Activated T-cell treated with anti-CD3 and anti-CD28 coated beads, Interleukin-2, amount 50 U/mL, for 24 hours (primary cell): Measurements from ENCODE around the gene HMCN2.
A peak's percentile ranks its signal among the peaks of the same experiment; 100 is the strongest.
"Not testable (repeated sequence)": the region's sequence is repeated elsewhere in the genome, so short reads cannot be mapped to it uniquely, and the experiment has no call there.

Source experiments
- DNase-seq: peaks from one replicate; pipeline ENCODE4 v3.0.0-alpha.2; 2020
- H3K27ac Mint-ChIP-seq: 2 replicates; pipeline ENCODE4 v1.8.0; 2020; ENCODE audit warnings: mild to moderate bottlenecking, mixed read lengths
- H3K27me3 Mint-ChIP-seq: 2 replicates; pipeline ENCODE4 v1.8.0; 2020; ENCODE audit warnings: mixed read lengths
- H3K36me3 Mint-ChIP-seq: 2 replicates; pipeline ENCODE4 v1.8.0; 2020; ENCODE audit warnings: low read depth, mixed read lengths
- H3K4me1 Mint-ChIP-seq: 2 replicates; pipeline ENCODE4 v1.8.0; 2020; ENCODE audit warnings: low read depth, mixed read lengths
- H3K4me3 Mint-ChIP-seq: 2 replicates; pipeline ENCODE4 v1.8.0; 2020; ENCODE audit warnings: mild to moderate bottlenecking, moderate library complexity, mixed read lengths
- H3K9me3 Mint-ChIP-seq: 2 replicates; pipeline ENCODE4 v1.8.0; 2020; ENCODE audit warnings: mixed read lengths

HMCN2 gene

GRCh38 chr9:130430734-130431535 lies 165.4 kb downstream of the HMCN2 start:
- Mint-ChIP-seq H3K9me3 (no peaks in the 10 kb centered on the region), H3K4me3 (no peak overlapping the region), H3K36me3 (no peaks in the 10 kb centered on the region), H3K27ac (no peak overlapping the region), H3K27me3 (peaks cover 47% of the 10 kb centered on the region), H3K4me1 (peaks cover 9% of the 10 kb centered on the region)
- DNase-seq, result no peak

DNA sequence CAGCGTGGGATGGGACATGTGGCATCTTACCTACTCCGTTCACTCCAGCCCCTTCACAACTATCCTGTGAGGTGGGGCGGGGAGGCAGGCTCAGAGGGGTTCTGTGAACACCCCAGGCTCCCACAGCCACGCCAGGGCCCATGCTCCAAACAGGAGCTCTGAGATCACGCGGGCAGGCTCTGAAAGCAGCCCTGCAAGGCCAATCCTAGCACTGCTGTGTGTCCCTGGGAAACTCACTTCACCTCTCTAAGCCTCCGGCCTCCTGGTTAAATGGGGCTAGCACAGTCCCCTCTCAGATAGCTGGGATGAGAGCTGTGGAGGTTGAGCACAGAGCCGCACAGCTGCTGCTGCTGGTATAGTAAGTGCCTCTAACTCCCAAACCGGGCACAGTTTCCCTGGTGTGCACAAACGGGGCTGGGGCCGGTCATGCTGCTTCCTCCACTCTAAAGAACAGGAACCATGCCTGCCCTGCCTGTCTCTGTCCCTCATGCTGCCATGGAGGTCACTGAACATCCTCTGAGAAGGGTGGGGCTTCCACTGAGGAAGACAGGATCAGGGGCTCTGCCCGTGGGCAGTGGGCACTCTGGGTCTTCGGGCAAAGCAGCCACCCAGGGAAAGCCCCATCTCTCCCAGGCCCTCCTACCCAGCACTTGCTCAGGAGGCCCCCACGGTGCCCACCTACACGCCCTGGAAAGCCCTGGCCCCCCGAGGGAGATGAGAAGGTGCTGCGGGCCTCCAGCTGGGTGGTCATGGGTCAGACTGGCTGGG lies 166.2 kb downstream of the HMCN2 start:
- Mint-ChIP-seq H3K4me3 (no peak overlapping the region), H3K36me3 (no peaks in the 10 kb centered on the region), H3K27me3 (peaks cover 54% of the 10 kb centered on the region), H3K4me1 (peaks cover 9% of the 10 kb centered on the region), H3K27ac (no peak overlapping the region), H3K9me3 (no peaks in the 10 kb centered on the region)
- no peak for DNase-seq

GRCh38 chr9:130432362-130432761 lies 166.8 kb downstream of the HMCN2 start:
- Mint-ChIP-seq H3K27me3 (peaks cover 61% of the 10 kb centered on the region), H3K36me3 (no peaks in the 10 kb centered on the region), H3K27ac (no peak overlapping the region), H3K4me3 (no peak overlapping the region), H3K9me3 (no peaks in the 10 kb centered on the region), H3K4me1 (peaks cover 9% of the 10 kb centered on the region)
- DNase-seq, result no peak

GRCh38 chr9:130432796-130433167 lies 167.2 kb downstream of the HMCN2 start:
- peaks cover 63% of the 10 kb centered on the region for H3K27me3 Mint-ChIP-seq
- no peaks in the 10 kb centered on the region for H3K36me3 Mint-ChIP-seq
- no peak overlapping the region for H3K4me3 Mint-ChIP-seq
- no peaks in the 10 kb centered on the region for H3K9me3 Mint-ChIP-seq
- no peak overlapping the region for H3K27ac Mint-ChIP-seq
- DNase-seq, result no peak
- peaks cover 9% of the 10 kb centered on the region for H3K4me1 Mint-ChIP-seq

GRCh38 chr9:130433168-130433946 lies 167.8 kb downstream of the HMCN2 start:
- Mint-ChIP-seq H3K27me3 (peaks cover 66% of the 10 kb centered on the region), H3K4me1 (peaks cover 9% of the 10 kb centered on the region), H3K4me3 (no peak overlapping the region), H3K27ac (no peak overlapping the region), H3K9me3 (no peaks in the 10 kb centered on the region), H3K36me3 (no peaks in the 10 kb centered on the region)
- peak; percentile 64 for DNase-seq

GRCh38 chr9:130433947-130434262 lies 168.3 kb downstream of the HMCN2 start:
- DNase-seq, result no peak
- no peaks in the 10 kb centered on the region for H3K36me3 Mint-ChIP-seq
- peaks cover 69% of the 10 kb centered on the region for H3K27me3 Mint-ChIP-seq
- no peaks in the 10 kb centered on the region for H3K9me3 Mint-ChIP-seq
- peaks cover 9% of the 10 kb centered on the region for H3K4me1 Mint-ChIP-seq
- H3K4me3 Mint-ChIP-seq, result no peak overlapping the region
- no peak overlapping the region for H3K27ac Mint-ChIP-seq

- not testable (repeated sequence) for H3K36me3 Mint-ChIP-seq, H3K4me3 Mint-ChIP-seq, DNase-seq, H3K27ac Mint-ChIP-seq, H3K4me1 Mint-ChIP-seq, H3K9me3 Mint-ChIP-seq
- H3K27me3 Mint-ChIP-seq, result peaks cover 71% of the 10 kb centered on the region
Measured at GRCh38 chr9:130434656-130435055, 169.1 kb downstream of the HMCN2 start.

DNA sequence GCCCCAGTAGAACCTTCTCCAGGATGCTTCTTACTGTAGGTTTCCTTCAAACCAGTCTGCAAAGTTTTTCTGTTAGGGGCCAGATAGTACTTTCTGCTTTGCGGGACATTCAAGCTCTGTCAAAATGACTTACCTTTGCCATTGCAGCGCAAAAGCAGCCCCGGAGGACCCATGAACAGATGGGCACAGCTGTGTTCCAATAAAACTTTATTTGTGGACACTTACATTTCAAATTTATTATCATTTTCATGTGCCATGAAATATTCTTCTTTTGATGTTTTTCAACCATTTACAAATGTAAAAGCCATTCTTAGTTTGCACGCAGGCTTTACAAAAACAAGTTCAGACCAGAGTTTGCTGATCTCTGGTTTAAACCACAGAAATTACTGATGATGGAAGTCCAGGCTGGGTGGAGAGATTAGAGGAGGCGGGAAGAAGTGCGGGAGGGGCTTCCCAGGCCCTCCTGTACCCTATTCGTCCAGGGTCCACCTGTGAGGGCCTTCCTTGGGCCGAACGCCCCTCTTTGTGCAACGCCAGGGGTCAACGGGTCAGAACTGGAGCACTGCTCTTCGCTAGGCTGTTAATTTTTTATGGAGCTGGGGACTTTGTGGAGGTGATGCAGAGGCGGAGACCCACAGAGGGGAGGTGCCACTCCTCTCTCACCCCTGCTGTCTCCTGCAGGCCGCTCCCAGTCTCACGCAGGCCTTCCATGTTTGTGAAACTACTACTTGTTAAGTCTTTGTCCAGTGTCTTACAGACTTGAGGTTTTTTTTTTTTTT lies 171.6 kb downstream of the HMCN2 start:
- H3K4me1 Mint-ChIP-seq, result peaks cover 9% of the 10 kb centered on the region
- H3K27ac Mint-ChIP-seq, result no peak overlapping the region
- no peak overlapping the region for H3K4me3 Mint-ChIP-seq

GRCh38 chr9:130438382-130438981 lies 172.9 kb downstream of the HMCN2 start:
- Mint-ChIP-seq H3K27me3 (peaks cover 56% of the 10 kb centered on the region), H3K27ac (no peak overlapping the region), H3K4me1 (peaks cover 1% of the 10 kb centered on the region), H3K9me3 (peaks cover 12% of the 10 kb centered on the region), H3K36me3 (no peaks in the 10 kb centered on the region), H3K4me3 (no peak overlapping the region)
- no peak for DNase-seq

More for the DNA sequence above, 171.6 kb downstream of the HMCN2 start:
- no peak for DNase-seq
- Mint-ChIP-seq H3K36me3 (no peaks in the 10 kb centered on the region), H3K27me3 (peaks cover 61% of the 10 kb centered on the region), H3K9me3 (peaks cover 12% of the 10 kb centered on the region)

DNA sequence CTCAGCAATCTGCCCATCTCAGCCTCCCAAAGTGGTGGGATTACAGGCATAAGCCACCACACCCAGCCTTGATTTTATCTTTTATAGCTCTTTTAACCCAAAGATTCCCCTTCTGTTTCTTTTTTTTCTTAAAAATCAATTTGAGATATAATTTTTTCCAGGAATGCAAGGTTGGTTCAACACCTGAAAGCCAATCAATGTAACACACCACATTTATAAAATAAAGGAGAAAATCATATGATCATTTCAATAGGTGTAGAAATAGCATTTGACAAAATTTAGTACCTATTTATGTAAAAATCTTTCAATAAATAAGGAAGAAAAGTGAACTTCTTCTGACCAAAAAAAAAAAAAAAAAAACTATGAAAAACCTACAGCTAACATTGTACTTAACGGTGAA lies 175.5 kb downstream of the HMCN2 start:
- DNase-seq, result no peak
- Mint-ChIP-seq H3K4me3 (no peak overlapping the region), H3K27me3 (peaks cover 49% of the 10 kb centered on the region), H3K4me1 (no peaks in the 10 kb centered on the region), H3K9me3 (peaks cover 12% of the 10 kb centered on the region), H3K27ac (no peak overlapping the region), H3K36me3 (no peaks in the 10 kb centered on the region)

GRCh38 chr9:130442746-130443455 lies 177.3 kb downstream of the HMCN2 start:
- H3K9me3 Mint-ChIP-seq, result peaks cover 12% of the 10 kb centered on the region
- no peaks in the 10 kb centered on the region for H3K36me3 Mint-ChIP-seq
- peaks cover 51% of the 10 kb centered on the region for H3K27me3 Mint-ChIP-seq

GRCh38 chr9:130443456-130443801 lies 177.9 kb downstream of the HMCN2 start:
- peaks cover 54% of the 10 kb centered on the region for H3K27me3 Mint-ChIP-seq
- H3K27ac Mint-ChIP-seq, result no peak overlapping the region

More at GRCh38 chr9:130442746-130443455, 177.3 kb downstream of the HMCN2 start:
- Mint-ChIP-seq H3K4me3 (no peak overlapping the region), H3K4me1 (peaks cover 3% of the 10 kb centered on the region), H3K27ac (no peak overlapping the region)
- DNase-seq, result no peak

GRCh38 chr9:130443840-130444492 lies 178.4 kb downstream of the HMCN2 start:
- Mint-ChIP-seq H3K4me1 (peaks cover 7% of the 10 kb centered on the region), H3K9me3 (peaks cover 12% of the 10 kb centered on the region), H3K36me3 (no peaks in the 10 kb centered on the region), H3K27ac (no peak overlapping the region), H3K4me3 (peak overlapping the region; percentile 12), H3K27me3 (peaks cover 56% of the 10 kb centered on the region)
- DNase-seq, result no peak

More at GRCh38 chr9:130443456-130443801, 177.9 kb downstream of the HMCN2 start:
- Mint-ChIP-seq H3K4me3 (no peak overlapping the region), H3K9me3 (peaks cover 12% of the 10 kb centered on the region), H3K4me1 (peaks cover 7% of the 10 kb centered on the region), H3K36me3 (no peaks in the 10 kb centered on the region)
- no peak for DNase-seq
